ENCODE results near the gene SHCBP1L. TPM values are rescaled to one million over a fixed set of nuclear protein-coding genes. Genes with fewer than 3 reads are reported as not detected.
A peak's percentile ranks its signal among the peaks of the same experiment; 100 is the strongest.

Gene SHCBP1L
- total and polyA plus RNA-seq, 9 of the 15 experiments (the other 6 are each of a cell fraction or from before 2014, with no cell fraction given) = not detected

DNA sequence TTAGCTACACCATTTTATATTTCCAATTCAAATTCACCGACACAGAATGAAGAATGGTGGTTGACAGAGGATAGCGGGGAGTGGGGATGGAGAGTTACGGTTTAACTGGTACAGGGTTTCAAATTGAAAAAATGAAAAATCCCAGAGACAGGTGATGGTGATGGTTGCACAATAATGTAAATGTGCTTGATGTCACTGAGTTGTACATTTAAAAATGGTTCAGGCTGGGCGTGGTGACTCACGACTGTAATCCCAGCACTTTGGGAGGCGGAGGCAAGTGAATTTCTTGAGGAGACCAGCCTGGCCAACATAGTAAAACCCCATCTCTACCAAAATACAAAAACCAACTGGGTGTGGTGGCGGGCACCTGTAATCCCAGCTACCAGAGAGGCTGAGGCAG, 31.2 kb upstream of the SHCBP1L start:
- no peak for TF ChIP-seq CEBPG (CRISPR knock-in tag; IDR thresholded peaks at IDR 0.05)
- TF ChIP-seq CEBPG (tag; conservative IDR thresholded peaks at IDR 0.05 in 1 of 2, IDR thresholded peaks at IDR 0.05 in 1 of 2) = peak in 1 of 2 experiments; percentile 26; a peak in 2 of 4 replicates
- TF ChIP-seq, protein P1, sequence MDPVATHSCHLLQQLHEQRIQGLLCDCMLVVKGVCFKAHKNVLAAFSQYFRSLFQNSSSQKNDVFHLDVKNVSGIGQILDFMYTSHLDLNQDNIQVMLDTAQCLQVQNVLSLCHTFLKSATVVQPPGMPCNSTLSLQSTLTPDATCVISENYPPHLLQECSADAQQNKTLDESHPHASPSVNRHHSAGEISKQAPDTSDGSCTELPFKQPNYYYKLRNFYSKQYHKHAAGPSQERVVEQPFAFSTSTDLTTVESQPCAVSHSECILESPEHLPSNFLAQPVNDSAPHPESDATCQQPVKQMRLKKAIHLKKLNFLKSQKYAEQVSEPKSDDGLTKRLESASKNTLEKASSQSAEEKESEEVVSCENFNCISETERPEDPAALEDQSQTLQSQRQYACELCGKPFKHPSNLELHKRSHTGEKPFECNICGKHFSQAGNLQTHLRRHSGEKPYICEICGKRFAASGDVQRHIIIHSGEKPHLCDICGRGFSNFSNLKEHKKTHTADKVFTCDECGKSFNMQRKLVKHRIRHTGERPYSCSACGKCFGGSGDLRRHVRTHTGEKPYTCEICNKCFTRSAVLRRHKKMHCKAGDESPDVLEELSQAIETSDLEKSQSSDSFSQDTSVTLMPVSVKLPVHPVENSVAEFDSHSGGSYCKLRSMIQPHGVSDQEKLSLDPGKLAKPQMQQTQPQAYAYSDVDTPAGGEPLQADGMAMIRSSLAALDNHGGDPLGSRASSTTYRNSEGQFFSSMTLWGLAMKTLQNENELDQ (CRISPR knock-in tag; IDR thresholded peaks at IDR 0.05; ENCODE audit: borderline replicate concordance) = no peak
- no peak for TF ChIP-seq ZC3H8 (IDR thresholded peaks at IDR 0.05)
- TF ChIP-seq, protein P2, sequence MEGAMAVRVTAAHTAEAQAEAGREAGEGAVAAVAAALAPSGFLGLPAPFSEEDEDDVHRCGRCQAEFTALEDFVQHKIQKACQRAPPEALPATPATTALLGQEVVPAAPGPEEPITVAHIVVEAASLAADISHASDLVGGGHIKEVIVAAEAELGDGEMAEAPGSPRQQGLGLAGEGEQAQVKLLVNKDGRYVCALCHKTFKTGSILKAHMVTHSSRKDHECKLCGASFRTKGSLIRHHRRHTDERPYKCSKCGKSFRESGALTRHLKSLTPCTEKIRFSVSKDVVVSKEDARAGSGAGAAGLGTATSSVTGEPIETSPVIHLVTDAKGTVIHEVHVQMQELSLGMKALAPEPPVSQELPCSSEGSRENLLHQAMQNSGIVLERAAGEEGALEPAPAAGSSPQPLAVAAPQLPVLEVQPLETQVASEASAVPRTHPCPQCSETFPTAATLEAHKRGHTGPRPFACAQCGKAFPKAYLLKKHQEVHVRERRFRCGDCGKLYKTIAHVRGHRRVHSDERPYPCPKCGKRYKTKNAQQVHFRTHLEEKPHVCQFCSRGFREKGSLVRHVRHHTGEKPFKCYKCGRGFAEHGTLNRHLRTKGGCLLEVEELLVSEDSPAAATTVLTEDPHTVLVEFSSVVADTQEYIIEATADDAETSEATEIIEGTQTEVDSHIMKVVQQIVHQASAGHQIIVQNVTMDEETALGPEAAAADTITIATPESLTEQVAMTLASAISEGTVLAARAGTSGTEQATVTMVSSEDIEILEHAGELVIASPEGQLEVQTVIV (CRISPR knock-in tag; IDR thresholded peaks at IDR 0.05; ENCODE audit: borderline replicate concordance) = no peak
- no peak for TF ChIP-seq SRSF9 (IDR thresholded peaks at IDR 0.05; ENCODE audit: borderline replicate concordance, low read depth, low read length)
- no TSS peak for BruUV-seq (replicated peaks)
- no peaks in the 10 kb centered on the region for H3K4me1 ChIP-seq (replicated peaks in 1 of 2; ENCODE audit: control insufficient read depth in 2 of 2, insufficient read depth in 2 of 2, low read length in 2 of 2)
- 2% methylated on average over 7 of the region's 7 CpGs for WGBS (ENCODE audit: insufficient coverage, low coverage, missing lambda C conversion rate)
- H3K27ac ChIP-seq (ENCODE audit: extremely low read depth, low read depth, low read length) = no peak overlapping the region
- no peak for ATAC-seq
- no peaks in the 10 kb centered on the region for H3K9me1 ChIP-seq (ENCODE audit: control insufficient read depth, insufficient read depth, low read length)
- H3K4me2 ChIP-seq (ENCODE audit: insufficient read depth, low read length) = no peak overlapping the region
- no peaks in the 10 kb centered on the region for H3K79me2 ChIP-seq (ENCODE audit: control insufficient read depth, insufficient read depth, low read length)
- peaks cover 6 to 15% of the 10 kb centered on the region in 2 experiments; a peak in 4 of 5 replicates for H3K27me3 ChIP-seq (ENCODE audit: control insufficient read depth in 2 of 2, insufficient read depth in 2 of 2, low read length in 2 of 2)
- intact Hi-C loops (cut with micrococcal nuclease) (no loop called here), in situ Hi-C loops (cut with MboI) (no loop called here)
- no peak overlapping the region for H3K4me3 ChIP-seq
- H3K9ac ChIP-seq (ENCODE audit: insufficient read depth in 1 of 2, low read depth in 2 of 2, low read length in 2 of 2) = no peak overlapping the region
- no peaks in the 10 kb centered on the region for H3K9me3 ChIP-seq (replicated peaks; ENCODE audit: control insufficient read depth, insufficient read depth, low read depth, low read length)
- H3K36me3 ChIP-seq (ENCODE audit: control insufficient read depth, insufficient read depth, low read length) = no peaks in the 10 kb centered on the region
- FAIRE-seq = no peak
- no peak overlapping the region for H2AFZ ChIP-seq (ENCODE audit: low read depth, low read length)
- ChIA-PET CTCF (ENCODE audit: low intra/inter-chr PET ratio) (interaction anchor here (0.6 kb wide), 1 partner anchor 667 kb away, joined by 3 read pairs; no protein-coding TSS in a partner anchor), POLR2A (no interaction called here)
- no peaks in the 10 kb centered on the region for H4K20me1 ChIP-seq (replicated peaks; ENCODE audit: control insufficient read depth, insufficient read depth, low read length)
- DNase-seq (ENCODE audit: extremely low read depth in 1 of 4, low spot score in 3 of 4) = no peak

Measured in K562 (cell line).